ENCODE data around the gene NLRP6.
"Not testable (repeated sequence)": the region's sequence is repeated elsewhere in the genome, so short reads cannot be mapped to it uniquely, and the experiment has no call there.

NLRP6 gene

GRCh38 chr11:294780-295179 is 16.6 kb downstream of the NLRP6 start:
- no peak for DNase-seq

GRCh38 chr11:295351-296170 is 17.4 kb downstream of the NLRP6 start:
- no peak for DNase-seq

- DNase-seq = no peak
Measured at GRCh38 chr11:296171-297050, 18.2 kb downstream of the NLRP6 start.

- no peak for DNase-seq
Measured at GRCh38 chr11:297051-297585, 18.9 kb downstream of the NLRP6 start.

GRCh38 chr11:297586-298405 is 19.6 kb downstream of the NLRP6 start:
- no peak for DNase-seq

GRCh38 chr11:298406-299065 is 20.3 kb downstream of the NLRP6 start:
- DNase-seq = no peak

GRCh38 chr11:299081-299891 is 21.1 kb downstream of the NLRP6 start, which contains the start of gene IFITM5:
TSS of gene IFITM5 (minus strand) at chr11:299526. CDS start at chr11:299490, 36 bp downstream.
- no peak for DNase-seq

- no peak for DNase-seq
Measured at GRCh38 chr11:299951-300735, 21.9 kb downstream of the NLRP6 start.

- no peak for DNase-seq
Measured at GRCh38 chr11:303363-303762, 25.2 kb downstream of the NLRP6 start.

GRCh38 chr11:304061-304506 is 25.9 kb downstream of the NLRP6 start:
- no peak for DNase-seq

GRCh38 chr11:304915-305843 is 27.0 kb downstream of the NLRP6 start:
- DNase-seq = no peak

- no peak for DNase-seq
Measured at GRCh38 chr11:305844-306211, 27.6 kb downstream of the NLRP6 start.

GRCh38 chr11:306645-307371 is 28.6 kb downstream of the NLRP6 start:
- DNase-seq = no peak

- not testable (repeated sequence) for DNase-seq
Measured at GRCh38 chr11:307766-308708, 29.8 kb downstream of the NLRP6 start, which contains the start of gene IFITM2. TSS of gene IFITM2 (plus strand) at chr11:307816. CDS start at chr11:308193, 377 bp downstream.

- DNase-seq = not testable (repeated sequence)
Measured at GRCh38 chr11:308740-309665, 30.8 kb downstream of the NLRP6 start.

Measured in stimulated activated CD4-positive, alpha-beta T cell treated with anti-CD3 and anti-CD28 coated beads, Interleukin-2, amount 100 ng/mL, for 48 hours (primary cell).